Posterior vena cava (tissue), 2 donors: ENCODE measurements around the gene PINK1. TPM values are rescaled to one million over a fixed set of nuclear protein-coding genes. Genes with fewer than 3 reads are reported as not detected.

Experiments used
- DNase-seq: peaks from one replicate; pipeline ENCODE4 v3.0.0-alpha.2; 2020; ENCODE audit warnings: low spot score
- intact Hi-C, 2 donors: fragments of 100-400 bp; cut with DNase I; formaldehyde crosslinking; loops; one replicate each; pipeline versions ENCODE4 v1.14.1 to v1.14.2; 2022 to 2023
- total RNA-seq, 2 donors: library from RNA; stranded (reverse); fragmentation: NEBNext Ultra II Directional; extraction: Animal tissue kit (Norgen Biotek cat#: 25700); gene quantifications; one replicate each; pipeline ENCODE4 v1.2.1, GENCODE V29; 2021
- donor health status: DM: yes; HTN: yes; CAD: no.
- donor health status: DM: yes; HTN: yes; CAD: no.

The PINK1 gene
- total RNA-seq, 2 donors from 2014 or later: 64.8 to 95.9 TPM

GRCh38 chr1:20634594-20635084 is 1.4 kb downstream of the PINK1 start:
- intact Hi-C loops: loop anchor here (5.0 to 10.0 kb wide), 2 partner anchors 60 to 112 kb away; no protein-coding TSS in a partner anchor
- no peak for DNase-seq

- DNase-seq: no peak
- intact Hi-C loops: loop anchor here (5.0 to 10.0 kb wide), 2 partner anchors 62 to 115 kb away; no protein-coding TSS in a partner anchor
Observed at GRCh38 chr1:20636785-20637347, 3.6 kb downstream of the PINK1 start.

- DNase-seq: no peak
- intact Hi-C loops: loop anchor here (5.0 kb wide), 2 partner anchors 63 to 118 kb away; no protein-coding TSS in a partner anchor
Observed at GRCh38 chr1:20640183-20640597, 6.9 kb downstream of the PINK1 start.

DNA sequence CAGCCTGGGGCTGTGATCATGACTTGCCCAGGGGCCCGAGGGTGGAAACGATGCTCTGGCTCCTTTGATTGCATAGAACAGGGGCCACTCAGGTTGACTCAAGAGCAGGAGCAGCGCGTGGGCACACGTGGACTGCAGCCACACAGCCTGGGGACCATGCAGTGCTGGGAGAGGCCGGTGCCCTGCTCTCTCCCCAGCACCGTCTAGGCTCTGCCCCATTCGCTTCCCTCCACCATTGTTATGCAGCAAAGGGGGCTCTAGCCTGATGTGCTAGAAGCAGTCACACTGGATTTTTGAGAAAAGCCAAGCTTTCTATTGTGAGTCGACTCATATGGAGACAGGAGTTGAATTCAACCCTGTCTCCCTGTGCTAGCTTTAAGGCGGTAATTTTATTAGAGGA is 8.7 kb downstream of the PINK1 start:
- DNase-seq: no peak
- intact Hi-C loops: loop anchor here (5.0 kb wide), 2 partner anchors 65 to 120 kb away; no protein-coding TSS in a partner anchor

DNA sequence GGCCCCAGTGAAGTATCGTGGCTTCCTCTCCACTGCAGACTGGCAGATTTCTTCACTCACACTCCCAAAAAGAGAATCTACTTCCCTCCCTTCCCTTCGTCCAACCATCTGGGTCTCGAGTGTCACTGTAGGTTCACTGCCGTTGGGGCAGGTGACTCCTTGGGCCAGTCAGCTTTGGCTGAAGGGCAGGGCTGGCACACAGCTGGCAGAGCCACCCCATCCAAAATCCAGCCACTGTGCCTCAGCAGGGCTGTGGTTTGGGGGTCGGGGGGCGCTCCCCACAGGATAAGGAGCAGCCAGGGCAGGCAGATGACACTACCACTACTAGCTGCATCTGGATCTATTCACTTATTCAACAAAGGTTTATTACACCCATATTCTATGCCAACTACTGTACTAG is 9.8 kb downstream of the PINK1 start:
- intact Hi-C loops: loop anchor here (5.0 kb wide), 2 partner anchors 66 to 121 kb away; no protein-coding TSS in a partner anchor
- DNase-seq: no peak

DNA sequence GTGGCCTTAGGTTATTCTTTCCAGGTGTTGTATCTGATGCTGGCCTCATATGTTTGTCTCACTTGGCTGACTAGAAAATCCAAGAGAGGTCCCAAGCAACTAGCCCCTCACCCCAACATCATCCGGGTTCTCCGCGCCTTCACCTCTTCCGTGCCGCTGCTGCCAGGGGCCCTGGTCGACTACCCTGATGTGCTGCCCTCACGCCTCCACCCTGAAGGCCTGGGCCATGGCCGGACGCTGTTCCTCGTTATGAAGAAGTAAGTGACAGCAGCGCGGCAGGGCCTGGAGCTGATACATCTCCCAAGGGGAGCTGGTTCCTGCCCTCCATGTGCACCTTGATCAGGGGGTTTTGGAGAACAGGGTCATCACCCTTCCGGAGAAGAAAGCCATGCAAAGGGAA is 11.2 kb downstream of the PINK1 start:
- DNase-seq: no peak
- intact Hi-C loops: loop anchor here (5.0 kb wide), 2 partner anchors 67 to 122 kb away; no protein-coding TSS in a partner anchor

- DNase-seq: no peak
- intact Hi-C loops: no loop called here
Observed at GRCh38 chr1:20645414-20645813, 12.2 kb downstream of the PINK1 start.

- no peak for DNase-seq
- intact Hi-C loops: no loop called here
Observed at GRCh38 chr1:20648438-20648837, 15.2 kb downstream of the PINK1 start.

DNA sequence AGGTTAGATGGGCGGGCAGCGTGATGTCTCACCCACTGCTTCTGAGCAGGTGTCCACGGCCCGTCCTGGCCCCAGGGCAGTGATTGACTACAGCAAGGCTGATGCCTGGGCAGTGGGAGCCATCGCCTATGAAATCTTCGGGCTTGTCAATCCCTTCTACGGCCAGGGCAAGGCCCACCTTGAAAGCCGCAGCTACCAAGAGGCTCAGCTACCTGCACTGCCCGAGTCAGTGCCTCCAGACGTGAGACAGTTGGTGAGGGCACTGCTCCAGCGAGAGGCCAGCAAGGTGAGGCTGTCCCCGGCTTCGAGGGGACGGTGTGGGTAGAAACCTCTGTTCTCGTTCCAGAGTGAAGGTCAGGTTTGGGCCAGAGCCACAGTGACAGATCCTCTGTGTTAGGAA is 15.7 kb downstream of the PINK1 start:
- intact Hi-C loops: no loop called here
- no peak for DNase-seq

DNA sequence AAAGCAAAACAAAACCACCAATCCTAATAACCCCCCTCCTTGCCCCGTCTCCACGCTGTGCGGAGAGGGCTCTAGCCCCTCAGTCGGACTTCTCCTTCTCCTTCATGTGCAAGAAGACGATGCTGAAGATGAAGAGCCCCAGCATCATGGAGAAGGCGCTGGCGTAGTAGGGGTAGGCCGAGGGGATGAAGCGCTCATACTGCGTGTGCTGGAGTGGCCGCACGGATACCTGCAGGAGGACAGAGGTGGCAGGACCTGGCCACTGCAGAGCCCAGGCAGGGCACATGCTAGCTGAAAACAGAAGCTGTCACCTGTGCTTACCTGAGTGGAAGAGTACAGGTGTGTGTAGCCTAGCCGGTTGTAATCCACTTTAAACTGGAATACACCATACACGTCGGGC is 19.0 kb downstream of the PINK1 start:
- intact Hi-C loops: no loop called here
- no peak for DNase-seq

DNA sequence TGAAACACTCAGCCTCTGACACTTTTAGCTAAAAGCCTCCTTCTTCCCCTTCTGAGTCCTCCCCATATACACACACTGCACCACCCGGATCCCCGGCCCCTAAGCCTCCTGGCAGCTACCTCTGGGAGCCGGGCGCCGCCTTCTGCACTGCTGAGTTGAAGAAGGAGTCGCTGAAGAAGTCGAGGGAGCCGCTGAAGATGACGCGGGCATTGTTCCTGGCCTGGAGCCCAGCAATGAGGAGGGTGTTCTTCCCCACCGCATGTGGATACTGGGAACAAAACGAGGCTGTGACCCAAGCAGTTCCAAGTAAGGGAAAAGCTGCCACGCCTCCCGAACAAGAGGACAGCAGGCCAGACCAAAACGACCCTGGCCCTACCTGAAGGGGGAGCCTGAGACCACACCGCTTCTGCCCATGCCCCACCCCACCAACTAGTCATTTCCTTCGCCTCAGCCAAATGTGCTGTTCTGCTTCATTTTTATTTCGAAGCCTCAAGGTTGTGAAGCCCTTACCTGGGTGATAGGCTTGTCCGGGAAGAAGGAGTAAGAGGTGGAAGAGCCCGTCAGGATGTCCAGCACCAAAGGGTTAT is 20.9 kb downstream of the PINK1 start:
- DNase-seq: no peak
- intact Hi-C loops: no loop called here

DNA sequence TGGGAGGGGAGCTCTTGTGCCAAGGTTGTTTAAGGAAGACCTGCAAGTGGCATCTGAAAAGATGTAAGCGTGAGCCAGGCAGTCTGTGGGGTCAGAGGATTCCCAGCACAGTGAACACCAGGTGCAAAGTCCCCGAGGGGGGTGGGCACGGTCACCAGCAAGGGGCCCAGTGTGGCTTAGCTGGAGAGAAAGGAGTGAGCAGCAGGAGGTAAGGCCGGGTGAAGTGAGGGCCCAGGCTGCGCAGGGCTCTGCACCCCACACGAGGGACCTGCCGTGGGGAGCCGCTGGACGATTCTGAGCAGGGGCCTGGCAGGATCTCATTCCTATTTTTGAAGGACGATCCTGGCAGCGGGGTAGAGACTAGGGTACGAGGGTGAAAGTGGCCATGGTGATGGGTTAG is 23.8 kb downstream of the PINK1 start:
- intact Hi-C loops: no loop called here
- no peak for DNase-seq

DNA sequence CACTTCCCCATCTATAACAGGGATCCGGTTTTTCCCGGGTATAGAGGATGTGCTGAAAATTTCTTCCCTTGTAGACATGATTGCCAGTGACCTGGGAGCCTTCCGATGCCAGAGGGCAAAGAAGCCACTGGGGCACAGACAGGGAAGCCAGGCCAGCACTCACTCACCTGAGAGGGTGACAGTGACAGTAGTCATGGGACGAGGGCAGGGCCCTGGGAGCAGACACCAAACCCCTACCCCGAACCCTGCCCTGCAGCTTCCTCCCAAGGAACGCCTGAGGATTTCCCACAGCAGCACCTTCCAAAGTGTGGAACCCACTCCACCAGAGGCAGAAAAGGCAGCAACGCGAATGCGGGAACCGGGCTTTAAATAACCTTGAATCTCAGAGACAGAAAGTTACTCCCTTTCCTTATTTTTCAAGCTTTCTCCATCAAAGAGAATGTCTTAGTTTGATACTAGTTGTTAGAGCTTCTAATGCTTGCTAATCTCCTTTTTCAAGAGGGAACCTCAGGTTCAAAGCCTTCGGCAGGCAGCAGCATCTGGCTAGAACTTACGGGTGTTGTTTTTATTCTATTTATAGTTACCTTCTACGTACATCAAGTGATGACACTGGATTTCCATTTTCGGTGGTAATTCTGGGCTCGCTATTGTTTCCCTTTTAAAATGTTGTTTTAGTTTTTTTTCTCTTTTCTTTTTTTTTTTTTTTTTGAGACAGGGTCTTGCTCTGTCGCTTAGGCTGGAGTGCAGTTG is 25.1 kb downstream of the PINK1 start:
- DNase-seq: no peak
- intact Hi-C loops: no loop called here

DNA sequence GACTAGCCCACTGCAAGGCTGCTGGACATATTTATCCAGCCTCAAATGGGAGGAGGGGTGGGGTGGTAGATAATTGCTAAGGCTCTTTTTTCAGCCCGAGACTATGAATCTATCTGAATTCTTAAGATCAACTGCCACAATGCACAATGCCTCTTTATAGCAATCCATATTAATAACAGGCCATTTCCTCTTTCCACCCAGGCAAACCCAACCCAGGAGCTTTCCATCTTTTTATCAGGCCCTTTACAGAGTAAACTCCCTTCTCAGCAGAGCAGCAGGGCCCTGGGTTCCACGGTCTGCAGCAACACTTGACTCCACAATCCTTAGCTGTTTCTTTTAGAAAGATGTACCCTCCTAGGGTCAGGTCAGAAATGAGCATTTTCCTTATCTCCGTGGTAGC is 27.1 kb downstream of the PINK1 start:
- DNase-seq: no peak
- intact Hi-C loops: no loop called here

DNA sequence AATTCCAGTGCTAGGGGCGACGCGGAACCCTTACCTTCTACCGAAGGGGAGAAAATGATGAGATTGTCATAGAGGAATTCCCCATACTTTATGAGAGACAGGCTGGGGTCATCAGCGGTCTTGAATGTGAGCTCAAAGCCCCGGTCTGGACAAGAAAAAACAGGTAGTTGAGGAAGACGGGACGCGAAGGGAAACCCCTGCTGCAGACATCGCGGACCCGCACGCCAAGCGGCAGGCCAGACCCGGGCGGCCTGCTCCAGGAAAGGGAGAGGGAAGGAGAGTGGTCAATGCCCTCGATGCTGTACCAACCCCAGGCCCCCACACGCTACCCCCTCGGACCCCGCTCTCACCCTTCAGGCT is 27.6 kb downstream of the PINK1 start:
- intact Hi-C loops: no loop called here
- no peak for DNase-seq

DNA sequence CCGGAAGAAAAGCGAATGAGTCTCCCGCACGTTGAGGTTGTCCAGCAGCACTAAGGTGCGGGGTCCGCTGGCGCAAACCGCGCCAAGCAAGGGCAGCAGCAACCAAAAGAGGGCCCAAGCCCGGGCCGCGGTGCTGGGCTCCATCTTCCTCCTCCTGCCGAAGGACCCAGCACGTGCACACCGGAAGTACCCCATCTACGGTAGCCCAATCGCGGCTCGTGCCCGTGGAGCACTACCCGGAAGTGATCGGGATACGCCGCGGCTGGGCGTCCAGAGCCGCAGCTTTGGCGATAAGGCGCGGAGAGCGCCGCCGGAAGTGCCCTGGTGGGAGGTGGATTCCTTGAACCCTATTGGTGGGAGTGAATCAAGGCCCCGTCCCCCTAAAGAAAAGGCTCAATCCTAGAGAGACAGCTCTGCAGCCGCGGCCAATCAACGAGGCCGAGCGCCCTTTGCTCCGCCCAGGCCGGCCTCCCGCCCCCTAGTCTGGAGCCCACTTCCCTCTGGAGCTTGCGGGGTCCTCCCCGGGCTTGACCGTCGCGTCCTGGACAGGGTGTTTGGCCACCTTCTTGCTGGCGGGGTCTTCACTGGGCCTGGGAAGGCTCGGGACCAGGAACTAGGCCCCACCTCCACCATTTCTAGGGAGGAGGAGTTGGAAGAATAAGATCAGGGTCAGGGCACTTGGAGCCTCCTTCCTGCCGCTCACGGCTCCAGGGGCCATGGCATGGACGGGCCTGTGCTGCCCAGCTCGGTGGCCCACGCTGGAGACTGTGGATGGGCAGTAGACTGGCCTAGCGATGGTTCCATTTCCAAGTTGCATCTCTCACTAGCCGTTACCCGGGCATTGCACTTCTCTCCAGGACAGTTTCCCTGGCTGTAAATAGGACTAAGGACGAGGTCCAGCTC is 28.2 kb downstream of the PINK1 start, which contains the start of gene DDOST:
Gene DDOST (minus strand): TSS at position 163 of the 903 bp plus-strand sequence. CDS start 19 bp downstream, at position 144.
- intact Hi-C loops: no loop called here
- peak; percentile 98 for DNase-seq

DNA sequence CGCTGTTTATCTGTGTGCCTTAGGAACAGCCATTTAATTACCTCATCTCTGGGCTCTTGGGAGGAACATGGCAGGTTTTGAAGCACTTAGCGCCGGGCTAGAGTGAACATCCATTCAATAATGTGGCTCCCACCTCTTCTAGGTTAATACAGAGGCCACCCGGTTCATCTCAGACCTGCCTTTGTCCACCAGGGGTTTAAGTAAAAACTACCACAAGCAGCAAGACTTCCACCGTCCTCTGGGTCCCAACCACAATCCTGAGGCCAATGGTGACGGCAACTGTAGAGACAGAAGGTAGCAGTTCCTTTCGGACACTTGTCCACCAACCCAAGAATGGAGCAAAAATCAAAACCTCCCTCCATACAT is 28.8 kb downstream of the PINK1 start:
- intact Hi-C loops: no loop called here

GRCh38 chr1:20663365-20663764 is 30.1 kb downstream of the PINK1 start:
- DNase-seq: no peak

More for the DNA sequence above, 28.8 kb downstream of the PINK1 start:
- no peak for DNase-seq

GRCh38 chr1:20663969-20664715 is 30.9 kb downstream of the PINK1 start:
- no peak for DNase-seq
- intact Hi-C loops: no loop called here

More at GRCh38 chr1:20663365-20663764, 30.1 kb downstream of the PINK1 start:
- intact Hi-C loops: no loop called here
